HG03196 (cell line): ENCODE data around the gene TPM2.
"Not testable (repeated sequence)": the region's sequence is repeated elsewhere in the genome, so short reads cannot be mapped to it uniquely, and the experiment has no call there.

Source experiments
- ATAC-seq: cut with Tn5 transposase; IDR thresholded peaks from one replicate; pipeline ENCODE4 v1.9.1; 2021; ENCODE audit not compliant: unreplicated experiment

TPM2 gene

DNA sequence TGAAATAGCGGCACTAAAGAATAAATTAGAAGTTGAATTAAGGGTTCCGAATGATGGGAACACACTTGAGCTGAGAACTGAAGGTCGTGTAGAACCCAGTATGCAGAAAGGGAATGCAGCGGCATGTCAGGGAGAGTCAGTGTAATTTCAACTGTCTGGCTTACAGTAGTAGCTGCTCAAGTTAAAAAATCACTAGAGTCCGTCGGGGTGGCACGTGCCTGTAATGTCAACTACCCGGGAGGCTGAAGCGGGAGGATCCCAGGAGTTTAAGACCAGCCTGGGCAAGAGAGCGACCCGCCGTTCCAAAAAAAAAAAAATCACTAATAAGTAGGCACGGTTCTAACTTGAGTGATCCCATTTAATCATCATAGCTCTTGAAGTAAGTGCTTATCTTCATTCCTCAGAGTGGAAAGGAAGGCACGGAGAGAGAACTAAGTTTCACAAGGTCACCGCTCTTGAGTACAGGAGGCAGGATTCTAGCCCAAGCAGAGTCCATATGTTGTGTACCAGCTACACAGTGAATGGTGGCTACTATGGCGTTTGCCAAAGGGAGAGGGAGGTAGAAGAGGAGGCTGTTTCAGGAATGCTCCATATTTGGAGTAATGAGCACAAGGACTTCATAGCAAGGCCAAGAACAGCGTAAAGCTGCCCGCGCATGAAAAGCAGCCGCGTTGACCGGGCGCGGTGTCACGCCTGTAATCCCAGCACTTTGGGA, 32.7 kb downstream of the TPM2 start:
- ATAC-seq = no peak

DNA sequence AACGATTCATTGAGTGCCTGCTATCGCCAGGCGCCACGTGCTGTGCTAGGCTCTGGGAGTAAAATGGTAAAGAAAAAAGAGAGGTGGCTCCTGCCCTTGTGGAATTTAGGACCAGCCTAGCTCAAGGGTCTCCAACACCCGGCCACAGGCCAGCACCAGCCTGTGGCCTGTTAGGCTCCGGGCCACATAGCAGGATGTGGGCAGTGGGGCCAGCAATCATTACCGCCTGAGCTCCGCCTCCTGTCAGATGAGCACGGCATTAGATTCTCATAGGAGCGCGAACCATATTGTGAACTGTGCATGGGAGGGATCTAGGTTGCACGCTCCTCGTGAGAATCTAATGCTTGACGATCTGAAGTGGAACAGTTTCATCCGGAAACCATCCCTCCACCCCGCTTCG, 33.4 kb downstream of the TPM2 start:
- no peak for ATAC-seq

DNA sequence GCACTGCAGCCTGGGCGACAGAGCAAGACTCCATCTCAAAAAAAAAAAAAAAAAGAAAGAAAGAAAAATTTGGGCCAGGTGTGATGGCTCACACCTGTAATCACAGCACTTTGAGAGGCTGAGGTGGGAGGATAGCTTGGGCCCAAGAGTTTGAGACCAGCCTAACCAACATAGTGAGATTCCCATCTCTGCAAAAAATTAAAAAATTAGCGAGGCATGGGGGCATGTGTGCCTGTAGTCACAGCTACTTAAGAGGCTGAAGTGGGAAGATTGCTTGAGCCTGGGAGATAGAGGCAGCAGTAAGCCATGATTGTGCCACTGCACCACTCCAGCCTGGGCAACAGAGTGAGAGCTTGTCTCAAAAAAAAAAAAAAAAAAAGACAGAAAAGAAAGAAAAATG, 36.1 kb downstream of the TPM2 start:
- no peak for ATAC-seq

DNA sequence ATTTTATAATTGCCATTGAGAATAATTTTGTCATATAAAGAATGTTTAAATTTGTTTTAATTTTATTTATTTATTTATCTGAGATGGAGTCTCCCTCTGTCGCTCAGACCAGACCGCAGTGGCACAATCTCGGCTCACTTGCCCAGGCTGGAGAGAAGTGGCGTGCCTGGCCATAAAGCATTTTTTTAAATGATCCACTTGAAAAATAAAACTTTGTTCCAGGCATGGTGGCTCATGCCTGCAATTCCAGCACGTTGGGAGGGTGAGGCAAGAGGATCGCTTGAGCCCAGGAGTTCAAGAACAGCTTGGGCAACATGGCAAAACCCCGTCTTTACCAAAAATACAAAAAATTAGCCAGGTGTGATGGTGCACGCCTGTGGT, 36.9 kb downstream of the TPM2 start:
- ATAC-seq = no peak

DNA sequence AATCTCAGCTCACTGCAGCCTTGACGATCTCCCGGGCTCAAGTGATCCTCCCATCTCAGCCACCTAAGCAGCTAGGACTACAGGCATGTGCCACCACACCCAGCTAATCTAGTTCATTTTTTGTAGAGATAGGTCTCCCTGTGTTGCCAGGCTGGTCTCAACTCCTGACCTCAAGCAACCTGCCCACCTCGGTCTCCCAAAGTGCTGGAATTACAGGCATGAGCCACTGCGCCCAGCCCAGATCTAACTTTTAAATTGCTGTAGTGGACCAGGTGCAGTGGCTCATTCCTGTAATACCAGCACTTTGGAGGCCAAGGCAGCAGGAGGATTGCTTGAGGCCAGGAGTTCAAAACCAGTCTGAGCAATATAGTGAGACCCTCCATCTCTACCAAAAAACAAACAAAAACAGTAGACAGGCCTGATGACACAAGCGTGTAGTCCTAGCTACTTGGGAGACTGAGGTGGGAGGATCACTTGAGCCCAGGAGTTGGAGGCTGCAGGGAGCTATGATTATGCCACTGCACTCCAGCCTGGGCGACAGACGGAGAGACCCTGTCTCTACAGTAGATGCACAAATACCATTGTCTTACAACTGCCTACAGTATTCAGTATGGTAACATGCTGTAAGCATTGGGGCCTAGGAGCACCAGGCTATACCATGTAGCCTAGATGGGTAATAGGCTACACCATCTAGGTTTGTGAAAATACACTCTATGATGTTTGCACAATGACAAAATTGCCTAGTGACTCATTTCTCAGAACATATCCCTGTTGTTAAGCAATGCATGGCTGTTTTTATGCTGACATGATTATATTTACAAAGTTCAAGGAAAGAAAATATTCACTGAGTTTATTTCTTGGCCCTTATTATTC, 37.5 kb downstream of the TPM2 start:
- no peak for ATAC-seq

DNA sequence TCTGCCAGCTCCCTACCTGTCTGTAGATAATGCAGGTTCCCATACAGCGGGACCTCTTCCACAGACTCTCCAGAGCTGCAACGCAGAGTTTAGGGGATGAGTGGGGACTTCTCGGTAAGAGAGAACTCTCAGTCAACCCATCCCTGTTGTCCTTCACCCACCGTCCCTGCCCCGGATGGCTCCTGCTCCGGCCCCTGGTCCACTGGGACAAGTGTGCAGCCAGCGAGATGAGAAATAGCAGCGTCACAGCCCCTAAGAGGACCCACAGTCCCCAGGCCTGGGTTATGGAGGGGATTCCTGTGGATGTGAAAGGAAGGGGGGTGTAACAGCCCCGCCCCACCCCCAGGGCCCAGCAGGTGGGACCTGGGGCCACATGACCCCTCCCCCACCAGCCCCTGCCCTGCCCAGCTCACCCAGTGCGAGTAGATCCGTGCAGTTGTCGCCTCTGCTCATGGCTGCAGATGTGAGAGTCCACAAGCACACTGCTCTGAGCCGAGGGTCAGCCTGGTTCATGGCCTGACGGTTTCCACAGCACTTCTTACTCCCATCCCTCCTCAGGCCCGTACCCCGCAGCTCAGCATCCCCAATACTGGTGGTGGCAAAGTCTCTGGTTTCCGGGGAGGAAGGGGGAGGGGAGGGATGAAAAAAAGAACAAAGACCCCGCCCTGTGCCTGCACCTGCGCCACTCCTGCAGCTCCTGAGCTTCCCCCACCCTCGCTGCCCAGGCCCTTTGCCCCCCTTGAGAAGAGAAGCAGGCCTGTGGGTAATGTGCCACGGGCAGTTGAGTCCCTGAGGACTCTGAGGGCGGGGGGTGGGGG, 39.2 kb downstream of the TPM2 start, which contains the start of gene SIT1:
Gene SIT1 (minus strand): TSS at position 591 of the 818 bp plus-strand sequence. CDS start 78 bp downstream, at position 513.
- no peak for ATAC-seq

DNA sequence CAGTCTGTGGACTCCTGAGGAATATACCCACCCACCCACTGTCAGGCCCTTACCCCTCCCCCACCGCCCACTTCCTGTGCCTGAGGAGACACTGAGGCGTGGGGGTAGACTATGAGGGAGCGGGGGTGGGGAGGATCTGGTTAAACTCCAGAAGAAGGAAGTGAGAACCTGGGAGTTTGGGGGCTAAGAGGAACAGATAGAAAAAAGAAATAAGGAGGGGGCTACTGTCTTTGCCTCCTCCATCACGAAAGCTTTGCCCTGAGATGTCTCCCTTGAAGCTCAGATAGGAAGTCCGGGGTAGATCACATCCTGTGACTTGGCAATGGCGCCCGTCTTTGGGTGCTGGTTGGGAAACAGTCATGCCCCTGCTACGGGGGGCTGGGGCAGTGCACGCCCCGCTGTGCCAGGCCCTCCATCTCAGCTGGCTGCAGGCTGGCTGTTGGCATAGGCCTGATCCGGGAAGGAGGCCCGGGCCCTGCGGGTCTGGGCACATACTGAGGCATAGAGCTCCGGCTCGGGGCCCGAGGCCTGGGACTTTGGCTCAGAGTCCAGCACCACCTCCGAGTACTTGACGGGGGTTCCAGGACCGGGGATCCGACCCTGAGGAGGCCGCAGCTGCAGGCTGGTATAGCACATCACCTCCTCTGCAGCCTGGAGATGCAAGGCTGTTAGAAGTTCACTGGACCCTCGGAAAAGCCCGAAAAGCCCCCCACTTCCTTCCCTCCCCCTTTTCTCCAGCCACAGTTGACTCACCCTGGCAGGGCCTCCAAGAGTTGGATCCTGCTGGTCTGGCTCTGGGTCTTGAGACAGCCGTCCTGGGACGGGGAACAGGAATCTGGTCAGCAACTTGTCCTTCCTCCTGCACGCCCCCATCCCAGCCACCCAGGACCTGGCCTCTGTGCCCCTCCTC, 40.0 kb downstream of the TPM2 start:
- no peak for ATAC-seq

DNA sequence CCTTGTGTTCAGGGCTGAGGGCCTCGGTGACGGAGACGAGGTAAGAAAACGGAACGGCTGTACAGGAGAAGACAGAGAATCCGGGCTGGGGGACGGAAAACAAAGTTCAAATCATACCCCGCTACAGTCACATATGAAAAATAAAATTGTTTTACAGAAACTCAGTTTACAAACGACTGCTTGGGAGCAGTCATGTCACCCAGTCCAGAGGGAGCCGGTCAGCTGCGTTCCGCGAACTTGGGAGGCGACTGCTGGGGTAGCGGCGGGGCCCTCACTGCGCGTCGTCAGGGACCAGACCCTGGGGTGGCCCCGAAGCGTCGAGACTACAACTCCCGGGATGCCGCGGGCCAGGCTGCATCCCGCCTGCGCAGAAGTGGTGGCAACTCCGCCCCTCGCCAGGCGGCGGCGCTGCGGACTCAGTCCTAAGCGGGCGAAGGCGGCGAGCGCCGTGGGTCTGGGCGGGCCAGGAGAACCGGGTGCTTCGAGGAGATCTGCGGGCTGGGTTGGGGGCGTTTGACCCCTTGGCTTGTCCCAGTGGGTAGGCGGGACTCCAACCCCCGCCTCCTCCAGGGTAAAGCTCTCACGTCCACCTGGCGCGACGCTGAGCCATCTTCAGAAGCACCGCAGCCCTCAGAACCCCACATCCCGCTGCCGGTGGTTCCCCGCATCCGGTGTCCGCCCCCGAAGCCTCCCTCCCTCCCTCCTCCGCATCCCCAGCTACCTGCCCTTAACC, 43.0 kb downstream of the TPM2 start:
- peak; percentile 82 for ATAC-seq

DNA sequence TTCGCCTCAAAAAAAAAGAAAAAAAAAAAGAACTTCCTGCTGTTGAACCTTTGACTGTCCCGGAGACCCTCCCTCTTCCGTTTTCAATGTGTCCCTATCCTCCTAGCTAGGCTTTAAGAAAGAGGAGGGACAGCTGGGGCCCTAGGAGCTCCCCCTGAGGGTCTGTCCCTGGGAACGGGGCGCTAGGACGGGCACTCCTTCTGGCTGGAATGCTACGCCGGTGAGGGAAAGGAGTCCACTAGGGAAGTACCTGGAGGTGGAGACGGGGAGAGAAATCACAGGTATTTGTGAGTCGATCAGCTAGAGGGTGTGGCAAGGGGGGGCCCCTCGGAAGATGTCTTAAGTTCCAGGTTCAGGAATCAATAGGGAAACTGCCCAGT, 43.6 kb downstream of the TPM2 start:
- ATAC-seq = peak; percentile 1

DNA sequence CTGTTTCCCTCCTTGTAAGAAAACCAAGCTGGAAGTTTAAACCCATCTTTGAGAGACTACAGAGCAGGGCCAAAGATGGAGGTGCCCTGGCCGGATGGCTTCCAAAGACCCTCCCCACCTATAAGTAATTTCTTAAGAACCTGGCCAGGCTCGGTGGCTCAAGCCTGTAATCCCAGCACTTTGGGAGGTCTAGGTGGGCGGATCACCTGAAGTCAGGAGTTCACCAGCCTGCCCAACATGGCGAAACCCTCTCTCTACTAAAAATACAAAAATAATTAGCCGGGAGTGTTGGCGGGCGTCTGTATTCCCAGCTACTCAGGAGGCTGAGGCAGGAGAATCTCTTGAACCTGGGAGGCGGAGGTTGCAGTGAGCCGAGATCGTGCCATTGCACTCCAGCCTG, 44.0 kb downstream of the TPM2 start:
- ATAC-seq = not testable (repeated sequence)

DNA sequence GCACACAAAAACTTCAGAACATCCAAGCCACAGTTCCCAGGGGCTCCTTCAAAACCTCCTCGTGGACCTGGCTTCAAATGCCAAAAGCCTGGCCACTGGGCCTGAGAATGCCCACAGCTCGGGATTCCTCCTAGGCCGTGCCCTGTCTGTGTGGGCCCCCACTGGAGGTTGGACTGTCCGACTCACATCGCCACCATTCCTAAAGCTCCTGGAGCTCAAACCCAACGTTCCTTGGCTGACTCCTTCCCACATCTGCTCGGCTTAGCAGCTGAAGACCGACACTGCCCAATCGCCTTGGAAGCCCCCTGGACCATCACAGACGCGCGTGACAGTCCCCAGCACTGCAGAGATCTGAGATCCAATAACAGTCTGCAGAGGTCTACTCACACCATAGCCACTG, 46.7 kb downstream of the TPM2 start:
- no peak for ATAC-seq

DNA sequence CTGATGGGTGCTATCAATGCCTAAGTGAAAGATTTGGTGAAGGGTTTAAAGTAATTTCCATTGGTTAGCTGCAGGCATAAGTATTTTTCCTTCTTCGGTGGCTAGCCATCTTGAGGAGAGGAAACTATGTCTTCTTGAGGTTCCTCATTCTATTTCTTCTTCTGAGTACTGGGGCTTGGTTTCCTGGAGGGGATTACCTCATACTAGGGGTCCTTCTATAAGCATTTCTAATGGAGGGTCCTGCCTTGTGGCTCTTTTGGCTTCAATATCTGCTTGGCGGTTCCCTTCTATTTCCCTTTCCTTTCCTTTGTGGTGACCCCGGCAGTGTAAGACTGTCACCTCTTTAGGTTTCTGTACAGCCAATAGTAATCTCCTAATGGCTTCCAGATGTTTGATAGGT, 48.2 kb downstream of the TPM2 start:
- ATAC-seq = not testable (repeated sequence)

DNA sequence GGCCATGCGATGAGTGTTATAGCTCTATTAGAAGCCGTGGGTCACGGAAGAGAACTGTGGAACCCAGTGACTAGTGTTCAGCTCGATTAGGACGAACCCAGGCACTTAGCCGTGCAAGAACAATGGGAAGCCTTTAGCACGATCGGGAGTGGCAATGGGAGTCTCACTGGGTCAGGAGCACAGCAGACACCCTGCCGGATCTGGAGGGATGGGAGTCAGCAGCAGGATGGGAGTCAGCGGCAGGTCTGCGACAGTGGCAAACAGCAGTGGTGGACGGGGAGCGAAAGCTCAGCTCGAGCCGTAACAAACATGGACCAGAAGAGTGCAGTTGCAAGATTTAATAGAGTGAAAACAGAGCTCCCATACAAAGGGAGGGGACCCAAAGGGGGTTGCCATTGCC, 49.3 kb downstream of the TPM2 start:
- ATAC-seq = not testable (repeated sequence)

DNA sequence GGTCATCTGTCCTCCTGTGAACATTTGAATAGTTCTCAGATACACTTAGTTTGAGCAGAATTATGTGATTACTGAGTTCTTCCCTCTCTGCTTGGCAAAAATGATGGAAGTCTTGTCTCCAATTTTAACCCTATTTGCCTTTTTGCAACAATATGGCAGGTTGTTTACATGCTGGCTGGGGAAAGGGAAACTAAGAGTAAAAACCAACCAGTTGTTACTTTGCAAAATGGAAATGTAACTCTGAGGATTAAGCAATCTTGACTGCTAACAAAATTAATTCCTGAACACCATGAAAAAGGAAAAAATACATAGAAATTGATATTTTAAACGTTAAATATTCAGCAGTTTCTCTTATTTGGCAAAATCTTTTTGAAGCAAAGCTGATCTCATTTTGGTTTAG, 50.1 kb downstream of the TPM2 start:
- ATAC-seq = no peak

DNA sequence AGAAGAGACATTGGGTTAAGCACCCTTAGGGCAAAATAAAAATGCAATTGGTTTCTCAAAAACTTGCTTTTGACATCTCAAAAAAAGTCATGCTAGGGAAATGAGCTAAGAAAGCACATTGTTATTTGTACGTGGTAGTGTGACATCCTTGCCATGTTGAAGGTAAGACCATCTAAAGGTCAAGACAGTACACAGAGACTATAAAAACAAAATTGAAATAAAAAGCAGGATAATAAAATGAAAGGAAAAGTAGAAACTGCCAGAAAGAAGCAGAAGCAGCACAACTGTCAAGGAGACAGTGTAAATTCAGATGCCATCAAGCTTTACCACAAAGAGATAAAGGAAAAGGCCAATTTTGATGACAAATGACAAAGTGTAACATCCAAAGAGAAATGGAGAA, 50.5 kb downstream of the TPM2 start:
- not testable (repeated sequence) for ATAC-seq

DNA sequence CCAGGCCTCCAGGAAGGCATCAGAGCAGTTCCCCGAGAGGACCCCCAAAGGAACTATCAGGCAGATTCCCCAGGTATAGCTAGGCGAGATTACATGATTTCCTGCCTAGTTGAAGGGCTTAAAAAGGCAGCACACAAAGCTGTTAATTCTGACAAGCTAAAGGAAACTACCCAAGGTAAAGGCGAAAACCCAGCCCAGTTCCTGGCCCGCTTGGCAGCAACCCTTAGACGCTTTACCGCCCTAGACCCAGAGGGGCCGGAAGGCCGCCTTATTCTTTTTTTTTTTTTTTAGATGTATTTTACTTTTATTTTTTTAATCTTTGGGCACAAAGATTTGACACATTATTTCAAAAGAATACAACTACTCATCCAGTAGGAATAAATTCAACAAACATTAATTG, 51.0 kb downstream of the TPM2 start:
- ATAC-seq = not testable (repeated sequence)

DNA sequence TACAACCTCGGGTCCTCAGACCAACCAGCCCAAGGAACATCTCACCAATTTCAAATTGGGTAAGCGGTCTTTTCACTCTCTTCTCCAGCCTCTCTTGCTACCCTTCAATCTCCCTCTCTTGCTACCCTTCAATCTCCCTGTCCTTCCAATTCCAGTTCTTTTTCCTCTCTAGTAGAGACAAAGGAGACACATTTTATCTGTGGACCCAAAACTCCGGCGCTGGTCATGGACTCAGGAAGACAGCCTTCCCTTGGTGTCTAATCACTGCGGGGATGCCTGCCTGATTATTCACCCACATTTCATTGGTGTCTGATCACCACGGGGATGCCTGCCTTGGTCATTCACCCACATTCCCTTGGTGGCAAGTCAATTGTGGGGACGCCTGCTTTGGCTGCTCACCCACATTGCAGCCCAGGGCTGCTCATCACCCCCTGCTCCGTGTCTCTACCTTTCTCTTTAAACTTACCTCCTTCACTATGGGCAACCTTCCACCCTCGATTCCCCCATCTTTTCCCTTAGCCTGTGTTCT, 52.2 kb downstream of the TPM2 start:
- not testable (repeated sequence) for ATAC-seq

DNA sequence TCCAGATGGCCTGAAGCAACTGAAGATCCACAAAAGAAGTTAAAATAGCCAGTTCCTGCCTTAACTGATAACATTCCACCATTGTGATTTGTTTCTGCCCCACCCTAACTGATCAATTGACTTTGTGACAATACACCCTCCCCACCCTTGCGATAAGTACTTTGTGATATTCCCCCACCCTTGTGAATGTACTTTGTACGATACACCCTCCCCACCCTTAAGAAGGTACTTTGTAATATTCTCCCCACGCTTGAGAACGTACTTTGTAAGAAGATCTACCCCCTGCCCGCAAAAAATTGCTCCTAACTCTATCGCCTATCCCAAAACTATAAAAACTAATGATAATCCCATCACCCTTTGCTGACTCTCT, 52.9 kb downstream of the TPM2 start:
- not testable (repeated sequence) for ATAC-seq

DNA sequence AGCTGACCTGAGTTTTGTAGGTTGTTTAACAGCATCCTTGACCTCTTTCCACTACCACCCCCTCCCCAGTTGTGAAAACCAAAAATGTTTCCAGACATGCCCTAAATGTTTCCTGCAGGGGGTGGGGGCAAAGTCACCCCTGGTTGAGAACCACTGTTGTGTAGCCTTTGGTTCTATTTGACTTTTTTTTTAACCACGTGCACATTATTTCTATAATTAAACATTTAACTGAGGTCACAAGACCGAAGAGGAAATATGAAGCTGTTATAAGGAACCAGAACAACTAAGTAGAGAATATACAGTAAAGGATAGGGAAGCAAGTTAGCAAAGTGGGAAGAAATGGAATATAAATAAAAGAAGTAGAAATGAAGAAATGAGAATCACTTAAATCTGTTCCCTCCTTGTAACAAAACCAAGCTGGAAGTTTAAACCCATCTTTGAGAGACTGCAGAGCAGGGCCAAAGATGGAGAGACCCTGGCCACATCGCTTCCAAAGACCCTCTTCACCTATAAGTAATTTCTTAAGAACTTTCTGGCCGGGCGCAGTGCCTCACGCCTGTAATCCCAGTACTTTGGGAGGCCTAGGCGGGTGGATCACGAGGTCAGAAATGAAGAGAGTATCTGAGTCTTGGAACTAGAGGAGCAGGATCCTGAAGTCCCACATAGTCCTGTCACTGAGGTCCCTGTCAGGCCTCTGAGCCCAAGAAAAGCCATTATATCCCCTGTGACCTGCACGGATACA, 53.4 kb downstream of the TPM2 start:
- ATAC-seq = no peak
